ENCODE results near the gene TLL2.

The TLL2 gene

GRCh38 chr10:96440361-96441292, 73.1 kb downstream of the TLL2 start:
- no peak for DNase-seq (ENCODE audit: low read depth, low spot score)
- H3K4me3 ChIP-seq (ENCODE audit: low read length): no peak overlapping the region

- no peak for DNase-seq (ENCODE audit: low read depth, low spot score)
- no peak overlapping the region for H3K4me3 ChIP-seq (ENCODE audit: low read length)
Observed at GRCh38 chr10:96439725-96440124, 74.0 kb downstream of the TLL2 start.

- no peak overlapping the region for H3K4me3 ChIP-seq (ENCODE audit: low read length)
- no peak for DNase-seq (ENCODE audit: low read depth, low spot score)
Observed at GRCh38 chr10:96436035-96436434, 77.7 kb downstream of the TLL2 start.

GRCh38 chr10:96431211-96431970, 82.3 kb downstream of the TLL2 start:
- no peak for DNase-seq (ENCODE audit: low read depth, low spot score)
- H3K4me3 ChIP-seq (ENCODE audit: low read length): no peak overlapping the region

GRCh38 chr10:96427291-96427690, 86.4 kb downstream of the TLL2 start:
- H3K4me3 ChIP-seq (ENCODE audit: low read length): no peak overlapping the region
- DNase-seq (ENCODE audit: low read depth, low spot score): no peak

- no peak overlapping the region for H3K4me3 ChIP-seq (ENCODE audit: low read length)
- no peak for DNase-seq (ENCODE audit: low read depth, low spot score)
Observed at GRCh38 chr10:96422525-96422924, 91.2 kb downstream of the TLL2 start.

GRCh38 chr10:96421995-96422394, 91.7 kb downstream of the TLL2 start:
- no peak for DNase-seq (ENCODE audit: low read depth, low spot score)
- H3K4me3 ChIP-seq (ENCODE audit: low read length): no peak overlapping the region

GRCh38 chr10:96420228-96421009, 93.3 kb downstream of the TLL2 start:
- DNase-seq (ENCODE audit: low read depth, low spot score): no peak
- H3K4me3 ChIP-seq (ENCODE audit: low read length): no peak overlapping the region

GRCh38 chr10:96419351-96419750, 94.4 kb downstream of the TLL2 start:
- no peak for DNase-seq (ENCODE audit: low read depth, low spot score)
- H3K4me3 ChIP-seq (ENCODE audit: low read length): no peak overlapping the region

GRCh38 chr10:96418582-96418981, 95.1 kb downstream of the TLL2 start:
- H3K4me3 ChIP-seq (ENCODE audit: low read length): no peak overlapping the region
- no peak for DNase-seq (ENCODE audit: low read depth, low spot score)

GRCh38 chr10:96417441-96417840, 96.3 kb downstream of the TLL2 start:
- DNase-seq (ENCODE audit: low read depth, low spot score): peak; percentile 9
- no peak overlapping the region for H3K4me3 ChIP-seq (ENCODE audit: low read length)

GRCh38 chr10:96416643-96417042, 97.1 kb downstream of the TLL2 start:
- H3K4me3 ChIP-seq (ENCODE audit: low read length): no peak overlapping the region
- DNase-seq (ENCODE audit: low read depth, low spot score): peak; percentile 40

- no peak overlapping the region for H3K4me3 ChIP-seq (ENCODE audit: low read length)
- DNase-seq (ENCODE audit: low read depth, low spot score): no peak
Observed at GRCh38 chr10:96415891-96416554, 97.7 kb downstream of the TLL2 start.

- no peak overlapping the region for H3K4me3 ChIP-seq (ENCODE audit: low read length)
- no peak for DNase-seq (ENCODE audit: low read depth, low spot score)
Observed at GRCh38 chr10:96415150-96415890, 98.4 kb downstream of the TLL2 start.

- DNase-seq (ENCODE audit: low read depth, low spot score): no peak
- H3K4me3 ChIP-seq (ENCODE audit: low read length): no peak overlapping the region
Observed at GRCh38 chr10:96414303-96414702, 99.4 kb downstream of the TLL2 start.

- no peak for DNase-seq (ENCODE audit: low read depth, low spot score)
Observed at GRCh38 chr10:96413151-96413787, 100.5 kb downstream of the TLL2 start.

GRCh38 chr10:96411716-96412320, 101.9 kb downstream of the TLL2 start:
- no peak overlapping the region for H3K4me3 ChIP-seq (ENCODE audit: low read length)
- DNase-seq (ENCODE audit: low read depth, low spot score): no peak

More at GRCh38 chr10:96413151-96413787, 100.5 kb downstream of the TLL2 start:
- H3K4me3 ChIP-seq (ENCODE audit: low read length): no peak overlapping the region

All from Jurkat, Clone E6-1 (cell line).